ENCODE results near the gene ABCG1. TPM values are rescaled to one million over a fixed set of nuclear protein-coding genes. Genes with fewer than 3 reads are reported as not detected.

Gene ABCG1
- total and polyA plus RNA-seq, 2 of the 4 experiments (the other 2 are of a cell fraction) = 0.19 to 0.36 TPM

GRCh38 chr21:42236014-42236413 lies 17.1 kb downstream of the ABCG1 start:
- in situ Hi-C loops (cut with MboI; ENCODE audit: low sequenced_read_pairs) = no loop called here
- H2BK15ac ChIP-seq (ENCODE audit: low read depth, low read length) = no peak overlapping the region
- H3K23ac ChIP-seq (ENCODE audit: low read depth, low read length) = no peak overlapping the region
- POLR2A ChIA-PET (ENCODE audit: unreplicated experiment) = no interaction called here
- no peak overlapping the region for H2BK5ac ChIP-seq (ENCODE audit: low read depth, low read length, poor library complexity, severe bottlenecking)
- H3K18ac ChIP-seq (ENCODE audit: low read depth, low read length) = no peak overlapping the region; the same call in 1 of the 2 replicates
- H3K14ac ChIP-seq (replicated peaks; ENCODE audit: low read depth, low read length) = no peak overlapping the region
- no peak overlapping the region for H4K91ac ChIP-seq (ENCODE audit: insufficient read depth, low read depth, low read length)
- H3K4ac ChIP-seq (ENCODE audit: low read depth, low read length) = no peak overlapping the region
- no TSS peak for BruUV-seq (replicated peaks)
- WGBS, 2 experiments (ENCODE audit: extremely low coverage in 2 of 2, insufficient read length in 1 of 2) = no CpG with 5 or more reads among the region's 10 CpGs
- H3K4me2 ChIP-seq (ENCODE audit: low read depth, low read length) = no peak overlapping the region
- no peak overlapping the region for H2AFZ ChIP-seq (replicated peaks; ENCODE audit: low read length, poor library complexity)
- DNase-seq (no peak), ATAC-seq (ENCODE audit: low read depth) (no peak)
- H3K4me3 ChIP-seq (ENCODE audit: insufficient read depth, low read depth, low read length) = no peak overlapping the region
- H4K5ac ChIP-seq (ENCODE audit: low read depth, low read length) = no peak overlapping the region
- no peaks in the 10 kb centered on the region for H3K36me3 ChIP-seq (ENCODE audit: control insufficient read depth, insufficient read depth, low read length)
- intact Hi-C loops (cut with micrococcal nuclease) = no loop called here
- H2AK9ac ChIP-seq (replicated peaks; ENCODE audit: low read depth, low read length, poor library complexity) = no peak overlapping the region
- H3K79me1 ChIP-seq (ENCODE audit: low read depth in 1 of 2, low read length in 2 of 2) = no peaks in the 10 kb centered on the region; a peak in 1 of 4 replicates
- CTCF ChIA-PET = no interaction called here
- peaks cover 21% of the 10 kb centered on the region for H3K4me1 ChIP-seq (ENCODE audit: control insufficient read depth, insufficient read depth, low read length)
- no peak overlapping the region for H2BK120ac ChIP-seq (ENCODE audit: low read depth, low read length)
- H4K8ac ChIP-seq (ENCODE audit: low read depth in 2 of 2, low read length in 2 of 2) = no peak overlapping the region
- no peak overlapping the region for H3K27ac ChIP-seq (ENCODE audit: insufficient read depth, low read length)
- no peak overlapping the region for H3K9ac ChIP-seq (ENCODE audit: low read depth, low read length)
- 0 out of 2 replicates have a peak, but pooled peaks cover 6% of the 10 kb centered on the region for H3K9me1 ChIP-seq (ENCODE audit: insufficient read depth, low read length)
- no peak overlapping the region for H2AK5ac ChIP-seq (ENCODE audit: low read depth, low read length)
- H4K20me1 ChIP-seq (ENCODE audit: insufficient read depth, low read length) = no peaks in the 10 kb centered on the region; the same call in 1 of the 2 replicates
- TF ChIP-seq RAD21 (IDR thresholded peaks at IDR 0.05; ENCODE audit: low read length) = no peak
- TF ChIP-seq, protein P1, sequence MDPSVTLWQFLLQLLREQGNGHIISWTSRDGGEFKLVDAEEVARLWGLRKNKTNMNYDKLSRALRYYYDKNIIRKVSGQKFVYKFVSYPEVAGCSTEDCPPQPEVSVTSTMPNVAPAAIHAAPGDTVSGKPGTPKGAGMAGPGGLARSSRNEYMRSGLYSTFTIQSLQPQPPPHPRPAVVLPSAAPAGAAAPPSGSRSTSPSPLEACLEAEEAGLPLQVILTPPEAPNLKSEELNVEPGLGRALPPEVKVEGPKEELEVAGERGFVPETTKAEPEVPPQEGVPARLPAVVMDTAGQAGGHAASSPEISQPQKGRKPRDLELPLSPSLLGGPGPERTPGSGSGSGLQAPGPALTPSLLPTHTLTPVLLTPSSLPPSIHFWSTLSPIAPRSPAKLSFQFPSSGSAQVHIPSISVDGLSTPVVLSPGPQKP (IDR thresholded peaks at IDR 0.05; ENCODE audit: borderline replicate concordance, low read depth, low read length) = no peak
- dilution Hi-C loops (cut with HindIII; ENCODE audit: low sequenced_read_pairs, unreplicated experiment) = no loop called here
- H2BK20ac ChIP-seq (ENCODE audit: low read depth, low read length) = no peak overlapping the region
- peaks cover 19% of the 10 kb centered on the region for H3K27me3 ChIP-seq (ENCODE audit: control insufficient read depth, insufficient read depth, low read length)
- no peaks in the 10 kb centered on the region for H3K9me3 ChIP-seq (ENCODE audit: control insufficient read depth, insufficient read depth, low read length)
- H3K56ac ChIP-seq (ENCODE audit: extremely low read depth, insufficient read depth, low read length) = no peak overlapping the region
